ENCODE measurements around the gene ENOPH1. TPM values are rescaled to one million over a fixed set of nuclear protein-coding genes. Genes with fewer than 3 reads are reported as not detected.

Gene ENOPH1
- total RNA-seq, 1 donor, result 38.4 TPM

- peaks cover 68% of the 10 kb centered on the region for H4K20me1 ChIP-seq (ENCODE audit: insufficient read depth, low read length)
- peak overlapping the region; percentile 85 for H3K4me2 ChIP-seq (ENCODE audit: insufficient read depth, low read length)
- TF ChIP-seq, protein P1, sequence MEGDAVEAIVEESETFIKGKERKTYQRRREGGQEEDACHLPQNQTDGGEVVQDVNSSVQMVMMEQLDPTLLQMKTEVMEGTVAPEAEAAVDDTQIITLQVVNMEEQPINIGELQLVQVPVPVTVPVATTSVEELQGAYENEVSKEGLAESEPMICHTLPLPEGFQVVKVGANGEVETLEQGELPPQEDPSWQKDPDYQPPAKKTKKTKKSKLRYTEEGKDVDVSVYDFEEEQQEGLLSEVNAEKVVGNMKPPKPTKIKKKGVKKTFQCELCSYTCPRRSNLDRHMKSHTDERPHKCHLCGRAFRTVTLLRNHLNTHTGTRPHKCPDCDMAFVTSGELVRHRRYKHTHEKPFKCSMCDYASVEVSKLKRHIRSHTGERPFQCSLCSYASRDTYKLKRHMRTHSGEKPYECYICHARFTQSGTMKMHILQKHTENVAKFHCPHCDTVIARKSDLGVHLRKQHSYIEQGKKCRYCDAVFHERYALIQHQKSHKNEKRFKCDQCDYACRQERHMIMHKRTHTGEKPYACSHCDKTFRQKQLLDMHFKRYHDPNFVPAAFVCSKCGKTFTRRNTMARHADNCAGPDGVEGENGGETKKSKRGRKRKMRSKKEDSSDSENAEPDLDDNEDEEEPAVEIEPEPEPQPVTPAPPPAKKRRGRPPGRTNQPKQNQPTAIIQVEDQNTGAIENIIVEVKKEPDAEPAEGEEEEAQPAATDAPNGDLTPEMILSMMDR (IDR thresholded peaks at IDR 0.05; ENCODE audit: extremely low read depth, low read depth, low read length), result no peak
- no peaks in the 10 kb centered on the region for H3K9me3 ChIP-seq (ENCODE audit: low read depth, low read length)
- no peak for DNase-seq (ENCODE audit: insufficient read length, low spot score, missing footprints)
- H3K79me2 ChIP-seq (ENCODE audit: insufficient read depth, low read length), result peaks cover 70% of the 10 kb centered on the region
- H3K27ac ChIP-seq (ENCODE audit: low read depth, low read length), result peak overlapping the region; percentile 96
- H3K4me1 ChIP-seq (ENCODE audit: insufficient read depth, low read length), result peaks cover 54% of the 10 kb centered on the region
- peaks cover 51% of the 10 kb centered on the region for H3K36me3 ChIP-seq (ENCODE audit: insufficient read depth, low read length)
- no peaks in the 10 kb centered on the region for H3K27me3 ChIP-seq (ENCODE audit: insufficient read depth, low read length)
- no peak overlapping the region for H2AFZ ChIP-seq (ENCODE audit: low read length)
- H3K4me3 ChIP-seq (ENCODE audit: insufficient read depth, low read length), result peak overlapping the region; percentile 98
Measured at GRCh38 chr4:82428526-82428968, 1.8 kb upstream of the ENOPH1 start.

GRCh38 chr4:82428969-82429727 is 1.2 kb upstream of the ENOPH1 start:
- peak overlapping the region; percentile 96 for H3K27ac ChIP-seq (ENCODE audit: low read depth, low read length)
- H3K36me3 ChIP-seq (ENCODE audit: insufficient read depth, low read length), result peaks cover 45% of the 10 kb centered on the region
- peak overlapping the region; percentile 93 for H2AFZ ChIP-seq (ENCODE audit: low read length)
- peaks cover 67% of the 10 kb centered on the region for H4K20me1 ChIP-seq (ENCODE audit: insufficient read depth, low read length)
- H3K9me3 ChIP-seq (ENCODE audit: low read depth, low read length), result no peaks in the 10 kb centered on the region
- peak; percentile 98 for DNase-seq (ENCODE audit: insufficient read length, low spot score, missing footprints)
- TF ChIP-seq, protein P1 (IDR thresholded peaks at IDR 0.05; ENCODE audit: extremely low read depth, low read depth, low read length), result peak; percentile 79
- peaks cover 48% of the 10 kb centered on the region for H3K4me1 ChIP-seq (ENCODE audit: insufficient read depth, low read length)
- H3K27me3 ChIP-seq (ENCODE audit: insufficient read depth, low read length), result no peaks in the 10 kb centered on the region
- H3K4me3 ChIP-seq (ENCODE audit: insufficient read depth, low read length), result peak overlapping the region; percentile 98
- H3K4me2 ChIP-seq (ENCODE audit: insufficient read depth, low read length), result peak overlapping the region; percentile 94
- H3K79me2 ChIP-seq (ENCODE audit: insufficient read depth, low read length), result peaks cover 76% of the 10 kb centered on the region

GRCh38 chr4:82429728-82430192 is 630 bp upstream of the ENOPH1 start:
- peak overlapping the region; percentile 96 for H3K27ac ChIP-seq (ENCODE audit: low read depth, low read length)
- no peaks in the 10 kb centered on the region for H3K27me3 ChIP-seq (ENCODE audit: insufficient read depth, low read length)
- peak overlapping the region; percentile 94 for H3K4me2 ChIP-seq (ENCODE audit: insufficient read depth, low read length)
- H3K9me3 ChIP-seq (ENCODE audit: low read depth, low read length), result no peaks in the 10 kb centered on the region
- peaks cover 38% of the 10 kb centered on the region for H3K36me3 ChIP-seq (ENCODE audit: insufficient read depth, low read length)
- DNase-seq (ENCODE audit: insufficient read length, low spot score, missing footprints), result no peak
- H2AFZ ChIP-seq (ENCODE audit: low read length), result peak overlapping the region; percentile 93
- peaks cover 42% of the 10 kb centered on the region for H3K4me1 ChIP-seq (ENCODE audit: insufficient read depth, low read length)
- peaks cover 61% of the 10 kb centered on the region for H4K20me1 ChIP-seq (ENCODE audit: insufficient read depth, low read length)
- H3K4me3 ChIP-seq (ENCODE audit: insufficient read depth, low read length), result peak overlapping the region; percentile 98
- peaks cover 82% of the 10 kb centered on the region for H3K79me2 ChIP-seq (ENCODE audit: insufficient read depth, low read length)
- TF ChIP-seq, protein P1 (IDR thresholded peaks at IDR 0.05; ENCODE audit: extremely low read depth, low read depth, low read length), result no peak

All from osteoblast (primary cell).